Coronary artery (tissue), 2 donors: ENCODE measurements around the gene ZFP1.

Experiments
- DNase-seq: peaks from one replicate; pipeline ENCODE4 v3.0.0-alpha.2; 2017; ENCODE audit warnings: low spot score
- H3K27ac ChIP-seq, 2 donors: fragments of 200-600 bp; sonication (generic); one replicate each; pipeline ENCODE4 v1.5.1; 2016 to 2019
- H3K4me3 ChIP-seq: fragments of 200-600 bp; sonication (generic); 2 replicates; pipeline ENCODE4 v1.5.1; 2016; ENCODE audit warnings: mild to moderate bottlenecking, moderate library complexity
- CTCF ChIP-seq: fragments of 200-600 bp; sonication (generic); IDR thresholded peaks from one replicate; pipeline ENCODE4 v1.5.1; 2019; ENCODE audit warnings: antibody characterized with exemption

Gene ZFP1

GRCh38 chr16:75169899-75170405 lies 21.6 kb downstream of the ZFP1 start:
- no peak overlapping the region for H3K27ac ChIP-seq
- no peak for DNase-seq
- TF ChIP-seq CTCF, result no peak
- H3K4me3 ChIP-seq, result no peak overlapping the region

- no peak for TF ChIP-seq CTCF
- Histone ChIP-seq H3K4me3 (no peak overlapping the region), H3K27ac (no peak overlapping the region)
- DNase-seq, result no peak
Observed at GRCh38 chr16:75172578-75172977, 24.3 kb downstream of the ZFP1 start.

GRCh38 chr16:75175074-75175473 lies 26.8 kb downstream of the ZFP1 start:
- DNase-seq, result no peak
- H3K27ac ChIP-seq, result no peak overlapping the region

GRCh38 chr16:75176926-75177325 lies 28.6 kb downstream of the ZFP1 start:
- DNase-seq, result no peak
- H3K4me3 ChIP-seq, result no peak overlapping the region

More at GRCh38 chr16:75175074-75175473, 26.8 kb downstream of the ZFP1 start:
- no peak for TF ChIP-seq CTCF
- no peak overlapping the region for H3K4me3 ChIP-seq

GRCh38 chr16:75179208-75179607 lies 30.9 kb downstream of the ZFP1 start:
- Histone ChIP-seq H3K4me3 (no peak overlapping the region), H3K27ac (no peak overlapping the region)
- DNase-seq, result no peak
- no peak for TF ChIP-seq CTCF

More at GRCh38 chr16:75176926-75177325, 28.6 kb downstream of the ZFP1 start:
- no peak for TF ChIP-seq CTCF
- H3K27ac ChIP-seq, result no peak overlapping the region

GRCh38 chr16:75181630-75182029 lies 33.3 kb downstream of the ZFP1 start:
- H3K27ac ChIP-seq, result no peak overlapping the region
- TF ChIP-seq CTCF, result no peak
- no peak for DNase-seq
- no peak overlapping the region for H3K4me3 ChIP-seq

GRCh38 chr16:75188832-75189477 lies 40.6 kb downstream of the ZFP1 start:
- Histone ChIP-seq H3K4me3 (no peak overlapping the region), H3K27ac (no peak overlapping the region)
- no peak for TF ChIP-seq CTCF
- DNase-seq, result no peak
